Activated T-cell treated with anti-CD3 and anti-CD28 coated beads for 24 hours (primary cell): ENCODE measurements around the gene TMEM80.
"Not testable (repeated sequence)": the region's sequence is repeated elsewhere in the genome, so short reads cannot be mapped to it uniquely, and the experiment has no call there.

Experiments
- DNase-seq: peaks from one replicate; pipeline ENCODE4 v3.0.0-alpha.2; 2020; ENCODE audit warnings: low read depth

Gene TMEM80

DNA sequence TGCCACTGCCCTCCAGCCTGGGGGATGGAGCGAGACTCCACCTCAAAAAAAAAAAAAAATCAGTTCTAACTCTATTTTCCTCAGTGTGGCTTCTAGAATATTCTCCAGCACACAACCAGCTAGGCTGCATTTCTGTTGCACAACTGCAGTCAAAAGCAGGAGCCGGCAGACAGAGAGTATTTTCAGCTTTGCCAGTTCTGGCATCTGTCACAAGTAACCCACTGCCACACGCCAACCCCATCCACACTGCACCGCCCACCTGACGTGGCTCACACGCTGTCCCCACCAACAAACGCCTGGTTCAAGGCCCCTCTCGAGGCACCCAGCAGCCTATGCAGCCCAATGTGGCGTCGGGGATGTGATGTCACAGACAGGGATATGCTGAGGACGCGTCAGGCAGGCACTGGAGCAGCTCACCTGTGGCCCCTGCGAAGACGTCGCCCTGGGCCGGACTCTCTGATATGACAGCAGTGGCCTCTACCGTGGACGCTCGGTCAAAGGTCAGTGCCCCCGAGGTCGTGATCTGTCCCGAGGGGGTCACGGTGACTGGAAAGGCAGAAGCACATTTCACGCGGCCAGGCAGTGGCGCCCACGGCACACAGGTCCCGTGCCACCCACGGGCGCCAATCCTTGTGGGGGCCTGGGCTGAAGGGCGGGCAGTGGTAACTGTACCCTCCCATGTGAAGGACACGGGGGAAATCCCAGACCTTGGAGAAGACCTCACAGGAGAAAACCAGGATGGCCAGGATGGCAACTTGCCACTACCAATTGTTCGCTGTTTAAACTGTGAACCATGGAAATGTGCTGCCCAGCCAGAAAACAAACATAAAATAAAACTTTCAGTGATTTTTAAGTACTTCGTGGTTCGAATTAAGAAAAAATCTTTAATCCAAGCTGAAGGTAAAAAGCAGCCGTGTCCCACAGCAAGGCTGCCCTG, 16.1 kb upstream of the TMEM80 start:
- DNase-seq: no peak

- no peak for DNase-seq
These were observed 15.1 kb upstream of the TMEM80 start for GRCh38 chr11:680476-680875.

DNA sequence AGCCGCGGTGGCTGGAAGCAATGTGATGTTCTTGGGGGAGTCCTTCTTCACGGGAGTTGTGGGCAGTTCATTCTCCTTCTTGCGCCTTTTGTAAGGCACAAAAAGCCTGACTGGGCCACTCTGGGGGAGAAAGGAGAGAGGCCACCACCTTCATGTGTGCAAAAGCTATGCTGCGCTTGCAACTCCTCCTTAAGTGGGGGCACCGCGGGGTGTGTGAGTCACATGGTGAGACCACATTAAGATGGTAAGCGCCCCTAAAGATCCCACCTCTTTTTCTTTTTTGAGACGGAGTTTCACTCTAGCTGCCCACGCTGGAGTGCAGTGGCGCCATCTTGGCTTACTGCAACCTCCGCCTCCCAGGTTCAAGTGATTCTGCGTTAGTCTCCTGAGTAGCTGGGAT, 14.6 kb upstream of the TMEM80 start:
- no peak for DNase-seq

- DNase-seq: no peak
These were observed 9.0 kb upstream of the TMEM80 start for GRCh38 chr11:686451-687243.

- no peak for DNase-seq
These were observed 7.9 kb upstream of the TMEM80 start for GRCh38 chr11:687751-688150.

DNA sequence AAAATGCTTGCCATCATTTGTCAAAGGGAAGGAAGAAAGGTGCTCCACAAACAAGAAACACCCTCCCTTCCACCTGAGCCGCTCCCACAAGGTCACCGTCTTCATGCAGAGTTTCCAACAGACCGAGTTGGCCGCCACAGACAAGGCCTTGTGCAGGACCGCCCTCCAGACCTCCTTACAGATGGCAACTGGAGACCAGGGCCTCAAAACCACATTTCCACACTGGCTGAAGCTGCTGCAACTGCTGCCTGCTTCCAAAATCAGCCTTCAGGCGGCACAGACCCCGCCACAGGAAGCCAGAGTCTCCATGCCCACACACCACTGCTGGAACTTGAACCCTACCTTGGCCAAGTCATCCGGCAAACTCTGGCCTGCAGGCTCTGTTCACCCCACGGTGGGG, 6.9 kb upstream of the TMEM80 start:
- DNase-seq: no peak

DNA sequence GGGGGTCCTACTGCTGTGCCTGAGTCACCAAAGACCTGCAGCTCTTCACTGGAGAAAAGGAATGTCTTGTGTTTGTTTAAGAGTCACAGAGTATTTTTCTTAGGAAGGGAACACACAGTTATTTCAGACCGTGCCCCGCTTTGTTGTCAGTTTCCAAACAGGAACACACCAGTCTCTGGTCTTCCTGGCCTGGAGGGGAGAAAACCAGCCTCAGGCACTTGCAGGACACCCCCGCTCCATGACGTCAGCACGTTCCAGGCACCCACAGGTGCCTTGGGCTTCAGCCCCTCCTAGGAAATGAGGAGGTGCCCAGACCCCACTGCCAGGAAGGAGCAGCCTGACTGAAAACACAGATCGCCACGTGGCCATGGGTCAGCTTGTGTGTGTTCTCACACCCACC, 6.0 kb upstream of the TMEM80 start:
- no peak for DNase-seq

DNA sequence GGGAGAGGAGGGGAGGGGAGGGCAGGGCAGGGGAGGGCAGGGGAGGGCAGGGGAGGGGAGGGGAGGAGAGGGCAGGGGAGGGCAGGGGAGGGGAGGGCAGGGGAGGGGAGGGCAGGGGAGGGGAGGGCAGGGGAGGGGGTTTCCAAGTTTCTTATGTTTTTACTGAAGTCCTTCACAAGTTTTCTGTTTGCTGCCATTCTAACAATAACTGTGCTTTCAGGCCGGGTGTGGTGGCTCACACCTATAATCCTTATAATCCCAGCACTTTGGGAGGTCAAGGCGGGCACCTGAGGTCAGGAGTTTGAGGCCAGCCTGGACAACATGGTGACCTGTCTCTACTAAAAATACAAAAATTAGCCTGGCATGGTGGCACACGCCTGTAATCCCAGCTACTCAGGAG, 5.4 kb upstream of the TMEM80 start:
- not testable (repeated sequence) for DNase-seq

DNA sequence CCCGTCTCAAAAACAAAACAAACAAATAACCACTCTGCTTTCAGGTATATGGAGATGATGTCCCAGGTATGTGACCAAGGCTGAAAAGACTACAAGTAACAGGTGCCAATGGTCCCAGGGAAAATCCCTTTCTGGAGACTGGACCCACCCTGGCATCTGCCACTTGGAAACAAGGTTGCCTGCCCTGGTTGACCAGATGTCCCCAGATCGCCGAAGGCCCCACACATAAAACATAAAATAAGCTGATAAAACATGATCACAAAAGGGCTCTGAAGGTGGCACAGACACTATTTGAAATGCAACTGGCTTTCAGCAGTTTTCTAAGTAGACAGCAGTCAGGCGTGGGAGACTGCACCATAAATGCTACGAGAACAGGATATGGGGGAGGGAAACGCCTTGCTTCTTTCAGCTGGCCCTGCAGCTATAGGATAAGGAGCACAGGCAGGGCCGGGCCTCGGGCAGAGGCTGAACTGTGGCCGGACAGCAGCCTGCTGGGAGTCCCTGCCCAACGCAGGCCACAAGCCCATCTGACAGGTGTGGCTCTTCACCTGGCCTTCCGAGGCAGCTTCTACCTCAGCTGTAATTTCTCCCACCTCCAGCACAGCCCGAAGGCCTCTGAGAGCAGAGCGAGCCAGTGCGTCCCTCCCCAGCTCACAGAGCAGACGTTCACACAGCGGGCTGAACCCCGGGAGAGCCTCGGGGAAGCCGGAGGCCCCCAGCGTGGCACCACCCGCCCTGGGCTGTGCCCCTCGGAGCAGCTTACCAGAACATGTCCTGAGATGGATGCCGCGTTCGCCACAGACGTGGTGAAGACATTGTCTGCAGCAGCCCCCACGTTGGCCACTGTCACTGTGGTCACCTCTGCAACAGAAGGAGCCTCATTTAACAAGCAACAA, 4.6 kb upstream of the TMEM80 start:
- no peak for DNase-seq

DNA sequence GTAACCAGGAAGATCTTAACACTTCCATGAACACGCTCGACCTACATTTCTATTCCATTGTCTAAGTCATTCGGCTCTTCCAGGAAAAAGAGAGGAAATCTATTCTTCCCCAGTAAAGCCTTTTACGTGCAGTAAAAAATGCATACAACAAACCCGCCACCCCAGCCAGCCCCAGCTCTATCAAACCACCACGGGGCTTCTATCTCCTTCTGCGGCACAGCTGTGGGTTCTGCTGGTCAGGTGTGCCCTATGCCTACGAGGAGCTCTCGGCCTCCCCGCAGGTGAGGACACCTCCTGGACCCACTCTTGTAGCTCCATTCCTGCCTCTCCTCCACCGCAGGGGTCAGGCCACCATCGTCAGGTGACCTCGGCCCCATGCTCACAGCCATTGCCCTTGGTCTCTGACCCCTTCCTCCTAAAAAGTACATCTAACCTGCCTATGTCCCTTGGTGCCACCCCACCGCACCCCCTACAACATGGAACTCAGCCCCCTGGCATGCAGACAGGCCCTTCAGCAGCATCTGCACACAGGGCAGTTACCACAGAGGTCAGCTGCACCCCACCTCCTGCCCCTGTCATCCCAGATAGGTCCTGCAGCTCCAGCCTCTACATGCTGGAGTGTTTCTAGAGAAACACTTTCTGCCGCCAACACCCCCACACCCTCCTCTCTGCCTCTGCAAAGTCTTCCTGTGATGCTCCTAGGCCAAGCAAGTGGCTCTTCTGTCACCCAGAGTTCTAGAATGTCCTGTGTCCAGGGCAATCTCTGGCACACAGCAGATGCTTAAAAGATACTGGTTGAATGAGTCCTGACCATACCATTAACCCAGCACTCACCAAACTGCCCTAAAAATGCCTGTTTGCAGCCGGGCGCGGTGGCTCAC, 3.7 kb upstream of the TMEM80 start:
- DNase-seq: no peak

DNA sequence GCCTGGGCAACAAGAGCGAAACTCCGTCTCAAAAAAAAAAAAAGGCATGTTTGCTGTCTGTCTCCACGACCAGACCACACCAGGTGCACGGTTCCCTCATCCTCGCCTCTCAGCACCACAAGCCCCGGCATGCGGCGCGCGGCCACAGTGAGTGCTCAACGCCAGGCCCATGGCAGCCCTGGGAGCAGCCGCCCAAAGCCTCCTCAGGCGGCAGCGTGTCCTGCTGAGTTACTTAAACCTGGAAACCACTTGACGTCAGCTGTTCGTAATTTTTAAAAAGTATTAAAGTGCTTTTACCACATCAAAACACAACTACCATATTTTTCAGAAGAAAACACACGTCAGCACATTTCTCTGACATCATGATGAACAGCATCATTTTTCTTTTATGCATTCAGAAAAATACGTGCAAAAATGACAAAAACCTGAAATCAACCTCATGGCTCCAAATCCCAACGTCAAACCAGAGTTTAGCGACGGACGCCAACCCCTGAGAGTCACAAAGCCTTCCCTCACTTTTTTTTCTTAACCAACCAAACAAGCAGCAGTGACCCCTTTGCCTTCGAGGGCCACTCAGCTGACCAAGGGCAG, 2.7 kb upstream of the TMEM80 start:
- DNase-seq: no peak

- no peak for DNase-seq
These were observed 2.2 kb upstream of the TMEM80 start for GRCh38 chr11:693415-693831.

DNA sequence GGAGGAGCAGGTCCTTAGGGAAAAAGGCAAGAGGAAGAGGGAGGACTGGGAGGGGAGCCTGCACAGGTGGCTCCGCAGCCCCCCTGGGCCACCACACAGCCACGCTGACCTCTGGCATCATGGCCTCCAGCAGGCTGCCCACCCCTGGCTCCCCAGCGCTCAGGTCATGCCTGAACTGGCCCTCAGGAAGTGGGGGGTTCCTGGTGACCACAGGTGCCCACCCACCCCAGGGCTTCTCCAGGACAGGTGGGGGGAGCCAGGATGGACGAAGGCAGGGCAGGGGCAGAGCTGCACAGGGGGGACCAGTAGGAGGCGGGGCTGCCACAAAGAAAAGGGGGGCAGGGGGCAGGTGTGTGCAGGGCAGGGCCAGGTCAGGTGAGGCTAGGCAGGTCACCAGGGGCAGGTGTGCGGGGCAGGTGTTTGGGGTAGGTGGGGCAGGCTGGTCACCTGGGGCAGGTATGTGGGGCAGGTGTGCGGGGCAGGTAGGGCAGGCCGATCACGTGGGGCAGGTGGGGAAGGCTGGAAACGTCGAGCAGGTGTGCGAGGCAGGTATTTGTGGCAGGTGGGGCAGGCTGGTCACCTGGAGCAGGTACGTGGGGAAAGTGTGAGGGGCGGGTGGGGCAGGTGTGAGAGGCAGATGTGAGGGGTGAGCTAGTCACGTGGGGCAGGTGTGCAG, 1.6 kb upstream of the TMEM80 start:
- no peak for DNase-seq

DNA sequence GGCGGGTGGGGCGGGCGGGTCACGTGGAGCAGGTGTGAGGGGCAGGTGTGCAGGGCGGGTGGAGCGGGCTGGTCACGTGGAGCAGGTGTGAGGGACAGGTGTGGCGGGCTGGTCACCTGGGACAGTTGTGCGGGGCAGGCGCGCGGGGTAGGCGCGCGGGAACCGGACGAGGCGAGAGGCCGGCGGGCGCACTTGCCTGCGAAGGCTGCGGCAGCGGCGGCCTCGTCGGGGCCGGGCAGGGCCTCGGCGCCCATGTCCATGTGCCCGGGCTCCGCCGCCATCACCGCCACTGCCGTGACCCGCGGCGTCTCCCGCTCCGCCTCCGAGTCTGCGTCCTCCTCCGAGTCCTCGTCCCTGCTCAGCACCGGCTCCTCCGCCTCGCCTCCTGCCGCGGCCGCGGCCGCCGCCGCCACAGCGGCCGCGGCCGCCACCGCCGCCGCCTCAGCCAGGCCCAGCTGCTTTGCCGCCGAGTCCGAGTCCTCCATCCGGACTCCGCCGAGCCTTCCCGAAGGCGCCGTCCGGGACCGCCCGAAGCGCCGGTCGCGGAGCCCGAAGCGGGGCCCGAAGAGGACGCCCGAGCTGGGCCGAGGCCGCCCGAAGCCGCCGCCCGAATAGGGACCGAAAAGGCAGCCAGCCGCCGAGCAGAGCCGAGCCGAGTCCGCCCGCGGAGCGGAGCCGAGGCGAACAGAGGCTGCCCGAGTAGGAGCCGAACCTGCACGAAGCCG, 891 bp upstream of the TMEM80 start, which contains the start of gene DEAF1:
Gene DEAF1, minus strand, starts transcription at position 660 of the 725 bp plus-strand sequence. Its CDS starts 175 bp downstream, at position 485.
- DNase-seq: peak; percentile 99

DNA sequence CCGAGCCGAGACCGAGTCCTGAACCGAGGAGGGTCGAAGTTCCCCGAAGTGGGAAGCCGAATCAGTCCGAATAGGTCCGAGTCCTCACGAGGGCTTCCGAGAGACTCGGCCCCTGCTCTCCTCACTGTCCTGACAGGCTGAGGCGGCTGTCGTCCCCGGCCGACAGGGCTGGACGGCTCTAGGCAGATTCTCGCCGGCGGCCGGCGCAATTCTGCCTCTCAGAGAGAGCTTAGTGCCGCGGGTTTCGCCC, 403 bp upstream of the TMEM80 start:
- no peak for DNase-seq

GRCh38 chr11:696955-697491, 1.4 kb downstream of the TMEM80 start:
- DNase-seq: no peak

- no peak for DNase-seq
These were observed 2.2 kb downstream of the TMEM80 start for GRCh38 chr11:697811-698311.

DNA sequence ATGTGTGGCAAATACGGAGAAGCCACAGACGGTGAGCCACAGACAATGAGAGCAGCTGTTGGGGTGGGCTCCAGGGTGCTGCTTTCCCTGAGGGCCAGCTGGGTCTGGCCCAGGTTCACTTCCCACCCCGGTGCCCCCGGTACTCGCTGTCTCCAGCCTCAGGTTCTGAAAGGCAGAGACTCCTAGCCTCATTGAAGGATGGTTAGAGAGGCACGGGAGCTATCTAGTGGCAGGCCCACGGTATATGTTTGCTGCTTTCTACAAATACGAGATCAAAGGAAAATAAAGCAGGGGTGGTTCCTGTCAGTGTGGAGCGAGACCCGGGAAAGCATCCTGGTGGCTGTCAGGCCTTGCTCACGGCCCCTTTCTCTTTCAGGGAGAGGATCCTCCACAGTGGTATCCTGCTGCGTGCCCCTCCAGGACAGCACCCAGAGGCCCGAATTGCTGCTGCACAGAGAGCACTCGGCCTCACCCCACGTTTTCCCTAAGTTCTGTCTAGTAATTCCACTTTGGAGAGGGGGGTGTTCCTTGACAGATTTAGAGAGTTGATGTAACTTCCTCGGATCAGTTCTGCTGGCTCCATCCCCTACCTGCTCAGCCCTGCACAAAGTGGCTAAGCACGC, 3.0 kb downstream of the TMEM80 start:
- DNase-seq: no peak

- DNase-seq: no peak
These were observed 3.5 kb downstream of the TMEM80 start for GRCh38 chr11:699116-699508.
